ENCODE data around the gene ZDHHC11B. TPM values are rescaled to one million over a fixed set of nuclear protein-coding genes. Genes with fewer than 3 reads are reported as not detected.
"Not testable (repeated sequence)": the region's sequence is repeated elsewhere in the genome, so short reads cannot be mapped to it uniquely, and the experiment has no call there.

The ZDHHC11B gene
- total RNA-seq, 1 donor from 2014 or later: 15.6 TPM

DNA sequence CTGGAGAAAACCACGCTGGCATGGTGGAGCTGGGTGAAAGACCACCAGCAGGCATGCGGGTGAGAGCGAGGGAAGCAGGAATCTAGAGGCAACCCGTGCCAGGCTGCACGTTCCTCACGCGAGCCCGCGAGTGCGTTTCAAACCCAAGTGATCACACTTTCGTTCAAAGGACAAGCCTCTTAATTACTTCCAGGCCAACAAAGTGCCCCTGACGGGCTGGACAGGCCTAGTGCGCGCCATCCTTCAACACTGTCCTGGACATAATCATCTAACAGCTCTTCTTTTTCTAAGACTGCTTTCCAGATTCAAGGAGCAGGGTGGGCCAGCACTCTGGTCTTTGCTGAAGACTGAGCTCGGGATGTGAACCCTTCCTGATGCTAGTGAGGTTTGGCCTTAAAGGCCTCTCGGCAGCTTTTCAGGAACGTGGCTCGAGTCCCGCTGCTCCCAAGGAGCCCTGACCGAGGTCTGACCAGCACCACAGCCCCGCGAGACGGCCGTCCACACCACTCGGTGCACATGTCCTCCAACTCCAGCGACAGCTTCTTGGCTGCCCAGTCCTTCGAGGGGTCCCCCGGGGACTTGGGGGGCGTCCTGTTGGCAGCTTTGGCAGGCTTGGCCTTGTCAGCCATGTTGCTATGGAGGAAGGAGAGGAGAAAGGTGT, 14.9 kb downstream of the ZDHHC11B start:
- peak; percentile 44 for DNase-seq (ENCODE audit: low spot score)

DNA sequence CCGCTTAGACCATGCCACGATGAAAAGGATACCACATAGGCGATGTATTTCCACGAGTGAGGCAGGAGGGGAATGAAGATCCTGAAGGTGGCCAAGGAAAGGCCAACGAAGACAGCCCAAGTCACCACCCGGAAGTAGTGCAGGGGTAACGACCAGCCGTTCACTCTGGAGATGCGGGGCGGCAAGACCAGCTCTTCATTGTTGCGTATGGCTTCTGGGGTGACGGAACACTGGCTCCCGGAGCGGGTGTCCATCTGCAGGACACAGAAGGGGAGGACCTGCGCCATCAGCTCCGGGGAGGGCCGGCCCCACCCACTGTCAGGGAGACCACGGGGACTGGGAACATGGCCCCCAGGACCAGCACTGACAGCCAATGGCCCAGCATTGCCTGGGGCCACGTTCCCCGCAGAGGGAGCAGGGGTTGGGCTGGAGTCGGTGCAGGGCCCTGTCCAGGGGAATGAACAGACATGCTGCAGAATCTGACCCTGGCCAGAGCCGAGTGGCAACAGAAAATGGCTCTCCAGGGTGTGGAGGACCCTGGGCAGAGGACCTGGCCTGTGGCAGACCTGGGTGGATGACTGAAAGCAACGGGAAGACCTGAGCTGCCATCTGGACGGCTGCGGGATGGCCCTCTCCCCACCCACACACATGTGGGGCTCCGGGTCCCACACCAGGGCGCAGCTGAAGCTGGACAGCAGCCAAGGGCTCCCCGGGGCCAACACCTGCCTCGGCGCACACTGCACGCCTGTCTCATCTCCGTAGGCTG, 17.7 kb downstream of the ZDHHC11B start:
- no peak for DNase-seq (ENCODE audit: low spot score)

DNA sequence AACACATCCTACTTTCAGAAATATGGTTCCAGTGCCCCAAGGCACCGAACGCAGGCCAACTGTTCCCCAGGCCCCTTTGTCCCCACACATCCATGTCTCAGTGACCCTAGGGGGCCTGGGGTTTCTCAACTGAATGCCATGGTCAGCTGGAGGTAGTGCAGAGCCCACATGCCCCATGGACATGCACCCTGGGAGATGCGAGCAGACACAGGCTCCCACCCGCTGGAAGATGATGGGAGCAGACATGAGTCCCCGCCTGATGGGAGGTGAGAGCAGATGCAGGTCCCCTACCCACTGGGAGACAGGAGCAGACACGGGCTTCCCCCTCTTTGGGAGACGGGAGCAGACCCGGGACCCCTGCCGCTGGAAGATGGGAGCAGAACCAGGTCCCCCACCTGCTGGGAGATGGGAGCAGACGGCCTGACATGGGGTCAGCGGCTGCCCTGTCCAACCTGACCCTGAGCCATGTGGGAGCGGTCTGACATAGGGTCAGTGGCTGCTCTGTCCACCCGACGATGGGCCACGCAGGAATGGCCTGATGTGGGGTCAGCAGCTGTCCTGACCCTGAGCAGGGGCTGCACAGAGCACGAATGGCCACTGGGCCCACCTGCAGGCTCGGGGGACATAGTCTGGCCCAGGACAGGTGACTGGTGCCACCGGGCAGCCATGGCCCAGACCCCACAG, 18.4 kb downstream of the ZDHHC11B start:
- no peak for DNase-seq (ENCODE audit: low spot score)

DNA sequence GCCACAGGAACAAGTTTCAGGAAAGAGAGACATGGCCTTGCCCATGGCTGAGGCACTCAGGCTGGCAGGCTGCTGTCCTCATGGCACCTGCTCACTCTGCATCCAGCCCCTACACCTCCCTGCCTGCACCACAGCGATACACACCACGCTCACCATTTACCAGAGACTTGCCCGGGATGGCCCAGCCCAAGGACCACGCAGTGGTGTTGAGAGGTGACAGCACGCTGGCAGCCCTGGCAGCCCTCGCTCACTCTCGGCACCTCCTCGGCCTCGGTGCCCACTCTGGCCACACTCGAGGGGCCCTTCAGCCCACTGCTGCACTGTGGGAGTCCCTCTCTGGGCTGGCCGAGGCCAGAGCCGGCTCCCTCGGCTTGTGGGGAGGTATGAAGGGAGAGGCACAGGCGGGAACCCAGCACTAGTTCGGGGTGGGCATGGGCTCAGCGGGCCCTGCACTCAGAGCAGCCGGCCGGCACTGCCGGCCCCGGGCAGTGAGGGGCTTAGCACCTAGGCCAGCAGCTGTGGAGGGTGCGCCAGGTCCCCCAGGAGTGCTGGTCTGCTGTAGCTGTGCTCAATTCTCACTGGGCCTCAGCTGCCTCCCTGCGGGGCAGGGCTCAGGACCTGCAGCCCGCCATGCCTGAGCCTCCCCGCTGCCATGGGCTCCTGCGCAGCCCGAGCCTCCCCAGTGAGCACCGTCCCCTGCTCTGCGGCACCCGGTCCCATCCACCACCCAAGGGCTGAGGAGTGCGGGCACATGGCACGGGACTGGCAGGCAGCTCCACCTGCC, 20.3 kb downstream of the ZDHHC11B start:
- no peak for DNase-seq (ENCODE audit: low spot score)

DNA sequence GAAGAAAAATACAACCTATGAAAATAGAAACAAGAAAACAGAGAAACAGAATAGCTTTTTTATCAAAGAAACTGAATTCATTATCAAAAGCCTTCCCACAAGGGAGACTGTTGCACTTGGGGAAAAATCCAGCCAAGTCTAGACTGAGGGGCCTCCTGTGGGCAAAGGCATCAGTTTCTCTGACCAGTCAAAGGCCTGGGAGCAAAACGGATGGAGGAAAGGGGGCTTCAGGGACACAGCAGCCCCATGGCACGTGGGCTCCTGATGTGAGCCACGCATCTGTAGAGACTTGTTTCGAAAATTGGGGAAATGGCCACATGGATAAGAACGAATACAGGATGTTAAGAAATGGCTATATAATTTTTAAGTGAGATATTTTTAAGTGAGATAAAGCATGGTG, 21.1 kb downstream of the ZDHHC11B start:
- DNase-seq (ENCODE audit: low spot score): peak; percentile 43

DNA sequence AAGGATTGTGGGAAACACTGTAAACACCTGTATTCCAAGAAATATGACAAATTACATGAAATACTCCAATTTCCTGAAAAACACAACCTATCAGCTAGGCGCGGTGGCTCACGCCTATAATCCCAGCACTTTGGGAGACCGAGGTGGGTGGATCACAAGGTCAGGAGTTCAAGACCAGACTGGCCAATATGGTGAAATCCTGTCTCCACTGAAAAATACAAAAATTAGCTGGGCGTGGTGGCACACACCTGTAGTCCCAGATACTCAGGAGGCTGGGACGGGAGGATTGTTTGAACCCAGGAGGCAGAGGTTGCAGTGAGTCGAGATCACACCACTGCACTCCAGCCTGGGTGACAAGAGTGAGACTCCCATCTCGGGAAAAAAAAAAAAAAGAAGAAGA, 21.5 kb downstream of the ZDHHC11B start:
- DNase-seq (ENCODE audit: low spot score): not testable (repeated sequence)

DNA sequence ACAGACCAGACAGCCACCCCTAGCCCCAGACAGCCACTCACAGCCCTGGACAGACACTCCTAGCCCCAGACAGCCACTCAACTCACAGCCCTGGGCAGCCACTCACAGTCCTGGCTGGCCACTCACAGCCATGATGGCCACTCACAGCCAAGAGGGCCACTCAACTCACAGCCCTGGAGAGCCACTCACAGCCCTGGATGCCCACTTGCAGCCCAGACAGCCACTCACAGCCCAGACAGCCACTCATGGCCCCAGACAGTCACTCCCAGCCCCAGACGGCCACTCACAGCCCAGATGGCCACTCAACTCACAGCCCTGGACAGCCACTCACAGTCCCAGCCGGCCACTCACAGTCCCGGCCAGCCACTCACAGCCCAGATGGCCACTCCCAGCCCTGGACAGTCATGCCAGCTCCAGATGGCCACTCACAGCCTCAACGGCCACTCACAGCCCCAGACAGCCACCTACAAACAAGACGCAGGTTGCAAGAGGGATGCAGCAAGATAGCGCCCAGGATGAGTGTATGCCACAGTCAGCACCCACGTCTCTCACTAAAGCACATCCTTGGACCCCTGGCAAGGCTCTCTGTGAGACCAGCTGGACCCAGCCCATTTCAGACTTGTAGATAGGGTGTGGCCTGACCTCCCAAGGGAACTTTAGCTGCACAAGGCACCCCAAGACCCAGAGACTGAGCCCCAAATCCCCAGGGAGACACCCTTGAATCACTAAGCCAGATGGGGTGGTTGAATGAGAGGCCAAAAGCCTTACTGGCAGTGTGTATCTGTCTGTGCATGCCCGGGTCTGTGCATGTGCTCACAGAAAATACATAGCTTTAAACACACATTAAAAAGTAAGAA, 22.4 kb downstream of the ZDHHC11B start:
- DNase-seq (ENCODE audit: low spot score): peak; percentile 72

DNA sequence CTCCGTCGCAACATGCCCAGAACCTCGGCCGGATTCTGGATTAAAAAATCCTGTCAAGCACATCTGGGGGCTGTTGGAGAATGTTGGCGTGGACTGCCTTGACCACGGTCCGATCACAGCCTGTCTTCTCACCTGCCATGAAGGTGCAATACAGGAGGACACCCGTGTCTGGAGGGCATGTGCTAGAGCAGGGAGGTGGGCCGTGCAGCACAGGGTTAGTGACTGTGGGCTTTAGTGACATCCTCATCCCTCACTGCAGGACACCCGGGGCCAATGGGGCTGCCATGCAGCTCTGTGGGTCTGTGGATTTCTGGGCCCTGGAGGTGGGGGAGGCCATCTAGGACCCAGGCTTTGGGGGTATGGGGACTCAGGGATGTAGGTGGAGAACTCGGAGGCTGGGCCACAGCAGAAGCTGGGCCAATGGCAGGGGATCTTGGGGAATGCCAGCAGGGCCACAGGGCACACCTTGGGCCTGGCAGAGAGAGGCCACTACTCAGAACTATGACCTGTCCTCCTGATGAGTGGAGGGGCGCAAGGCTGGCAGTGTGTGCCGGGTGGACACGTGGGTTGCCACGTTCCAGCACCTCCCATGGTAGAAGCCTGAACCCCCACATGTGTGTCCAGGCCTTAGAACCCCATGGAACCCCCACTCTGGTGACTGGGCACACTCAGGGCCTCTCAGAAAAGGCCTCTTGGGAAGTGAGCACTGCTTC, 23.3 kb downstream of the ZDHHC11B start:
- DNase-seq (ENCODE audit: low spot score): peak; percentile 50

DNA sequence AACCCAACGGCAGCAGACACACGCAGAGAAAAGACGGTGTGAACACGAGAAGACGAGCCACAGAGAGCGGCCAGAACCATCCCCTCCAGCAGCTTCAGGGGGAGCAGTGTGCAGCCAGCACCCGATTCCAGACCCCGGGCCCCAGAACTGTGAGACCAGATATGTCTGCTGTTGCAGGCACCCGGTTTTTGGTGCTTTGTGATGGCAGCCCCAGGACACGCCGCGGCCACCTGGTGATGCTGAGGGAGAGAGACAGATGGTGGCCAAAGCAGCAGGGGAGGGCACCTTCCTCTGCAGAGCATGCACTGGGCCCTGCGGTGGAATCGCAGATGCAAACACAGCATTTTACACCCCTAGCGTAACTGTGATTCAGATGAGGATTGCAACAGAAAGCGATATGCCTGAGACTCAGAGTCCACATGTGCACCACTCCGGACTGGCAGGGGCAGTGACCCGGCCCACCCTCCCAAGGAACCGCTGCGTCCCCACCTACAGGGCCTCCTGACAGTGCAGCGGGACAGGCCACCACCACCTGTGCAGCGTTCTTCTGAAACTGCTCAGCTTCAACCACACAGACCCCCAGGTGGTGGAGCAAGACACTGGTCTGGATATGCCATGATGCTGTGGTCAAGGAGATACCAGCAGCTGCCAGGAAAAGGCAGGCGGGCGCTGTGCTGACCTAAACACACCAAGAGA, 24.0 kb downstream of the ZDHHC11B start:
- DNase-seq (ENCODE audit: low spot score): no peak

DNA sequence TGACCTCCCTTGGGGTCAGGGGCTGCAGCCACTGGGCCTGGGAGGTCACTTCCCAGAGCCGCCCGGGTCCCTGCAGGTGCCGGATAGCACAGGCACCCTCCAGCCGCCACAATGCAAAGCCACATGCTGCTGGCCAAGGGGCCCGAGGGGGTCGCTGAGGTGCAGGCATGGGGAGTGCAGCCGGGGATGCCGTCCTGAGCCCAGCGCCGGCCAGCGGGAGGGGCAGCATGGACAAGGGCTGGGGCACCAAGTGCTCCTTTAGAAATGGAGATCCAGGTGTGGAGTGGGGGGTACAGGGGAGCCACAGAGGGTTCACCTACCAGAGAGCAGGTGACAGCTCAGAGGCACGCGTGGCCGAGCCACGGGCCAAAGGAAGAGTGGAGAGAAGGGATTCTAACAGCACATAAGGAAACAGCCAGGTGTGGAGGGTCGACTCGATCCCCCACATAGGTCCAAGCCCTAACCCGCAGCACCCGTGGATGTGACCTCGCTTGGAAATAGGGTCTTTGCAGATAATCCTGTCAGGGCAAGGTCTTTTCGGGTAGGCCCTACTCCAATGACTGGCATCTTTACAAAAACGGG, 24.7 kb downstream of the ZDHHC11B start:
- DNase-seq (ENCODE audit: low spot score): no peak

DNA sequence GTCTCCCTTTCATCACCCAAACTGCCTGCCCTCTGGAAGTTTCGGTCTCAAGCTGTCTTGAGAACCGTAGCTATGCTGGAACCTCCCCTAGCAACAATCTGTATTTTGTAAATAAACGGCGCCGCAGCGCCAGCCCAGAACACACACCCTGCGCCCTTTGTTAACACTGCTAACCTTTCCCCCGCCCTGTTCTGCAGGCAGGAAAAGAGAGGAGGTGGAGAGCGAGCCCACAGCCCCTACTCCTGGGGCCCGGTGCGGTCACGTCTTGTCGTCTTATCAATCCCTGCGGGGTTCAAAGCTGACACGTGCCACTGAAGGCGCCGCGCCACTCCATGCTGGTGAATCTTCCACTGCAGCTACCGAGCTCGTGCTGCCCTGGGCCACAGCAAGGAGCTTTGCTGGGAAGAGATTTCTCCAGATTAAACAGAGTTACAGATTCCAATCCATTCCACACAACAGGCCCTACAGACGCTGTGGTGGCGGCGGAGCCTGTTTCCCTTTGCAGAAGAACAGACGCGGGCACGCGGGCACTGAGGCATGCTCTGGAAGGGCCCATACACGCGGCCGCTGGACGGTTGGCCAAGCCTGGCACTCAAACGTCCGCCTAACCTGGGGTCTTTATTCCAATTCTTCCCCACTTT, 25.3 kb downstream of the ZDHHC11B start:
- DNase-seq (ENCODE audit: low spot score): peak; percentile 91

DNA sequence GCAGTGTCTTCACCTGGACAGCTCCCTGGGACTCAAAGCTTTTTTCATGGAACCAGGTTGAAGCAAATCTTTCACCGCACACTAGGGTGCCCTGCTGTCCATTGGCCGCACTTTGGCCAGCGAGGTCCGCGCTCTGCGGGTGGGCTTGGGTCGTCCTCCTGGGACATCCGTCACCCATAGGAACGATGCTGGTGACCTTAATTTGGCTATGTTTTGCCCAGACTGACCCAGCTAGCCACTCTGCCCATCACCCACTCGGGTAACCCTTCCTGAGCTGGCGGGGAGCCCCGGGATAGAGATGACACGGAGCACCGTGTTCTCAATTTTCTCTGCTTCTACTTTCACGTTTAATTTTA, 25.9 kb downstream of the ZDHHC11B start:
- DNase-seq (ENCODE audit: low spot score): peak; percentile 69

DNA sequence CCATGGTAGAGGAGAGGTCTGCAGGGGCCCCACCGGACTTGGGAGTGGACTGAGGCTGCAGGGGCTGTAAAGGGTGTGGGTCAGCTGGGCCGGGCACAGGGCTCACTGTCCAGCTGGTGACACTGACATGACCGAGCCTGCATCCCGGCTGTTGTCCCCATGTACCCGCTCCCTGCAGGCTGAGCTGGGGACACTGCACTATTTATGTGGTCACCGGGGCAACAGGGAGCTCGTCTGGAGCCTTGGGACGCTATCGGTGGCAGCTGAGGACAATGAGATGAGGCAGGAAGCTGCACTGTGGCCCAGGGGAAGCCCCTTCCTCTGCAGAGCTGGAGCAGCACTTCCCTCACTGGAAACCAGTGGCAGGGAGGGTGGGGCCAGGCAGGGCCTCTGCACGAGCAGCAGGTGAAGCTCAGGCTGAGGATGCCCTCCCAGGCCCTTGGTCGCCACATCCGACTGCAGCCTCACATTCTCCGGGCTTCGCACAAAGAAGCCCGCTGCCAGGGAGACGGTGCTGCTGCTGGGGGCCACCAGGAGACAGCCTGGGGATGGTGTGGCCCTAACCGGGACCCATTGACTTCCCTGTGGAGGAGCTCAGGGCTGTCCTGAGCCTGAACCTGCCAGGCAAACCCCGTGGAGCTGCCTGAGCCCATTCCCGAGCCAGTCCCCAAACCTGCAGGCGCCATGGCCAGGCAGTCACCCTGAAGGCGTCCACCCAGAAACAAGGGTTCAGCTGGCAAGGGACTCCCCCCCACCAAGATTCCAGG, 26.4 kb downstream of the ZDHHC11B start:
- DNase-seq (ENCODE audit: low spot score): peak; percentile 65

DNA sequence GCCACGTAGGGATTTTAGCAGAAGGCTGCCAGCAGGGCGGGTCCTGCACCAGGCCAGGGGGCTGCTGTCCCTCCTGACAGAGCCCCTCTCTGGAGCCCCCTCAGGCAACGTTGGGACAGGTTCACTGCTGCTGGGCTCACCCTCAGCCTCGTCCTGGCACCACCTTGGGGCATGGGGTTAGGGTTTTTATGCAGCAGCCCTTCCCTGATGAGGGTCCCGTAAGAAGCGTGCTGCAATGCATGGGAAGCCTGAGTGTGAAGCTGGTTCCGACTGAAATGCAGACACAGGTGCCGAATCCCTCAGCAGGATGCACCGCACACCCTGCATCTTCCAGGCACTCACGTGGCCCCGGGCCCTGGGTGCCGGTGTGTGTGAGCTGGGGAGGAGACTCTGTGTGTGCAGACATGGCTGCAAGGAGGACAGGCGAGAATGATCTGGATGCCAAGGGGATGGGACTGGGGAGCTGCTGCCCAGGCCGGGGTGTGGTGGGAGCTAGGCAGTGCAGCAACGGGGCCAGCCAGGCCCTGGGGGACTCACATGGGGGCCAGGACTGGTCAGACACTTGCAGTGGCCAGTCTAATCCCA, 27.1 kb downstream of the ZDHHC11B start:
- peak; percentile 57 for DNase-seq (ENCODE audit: low spot score)

DNA sequence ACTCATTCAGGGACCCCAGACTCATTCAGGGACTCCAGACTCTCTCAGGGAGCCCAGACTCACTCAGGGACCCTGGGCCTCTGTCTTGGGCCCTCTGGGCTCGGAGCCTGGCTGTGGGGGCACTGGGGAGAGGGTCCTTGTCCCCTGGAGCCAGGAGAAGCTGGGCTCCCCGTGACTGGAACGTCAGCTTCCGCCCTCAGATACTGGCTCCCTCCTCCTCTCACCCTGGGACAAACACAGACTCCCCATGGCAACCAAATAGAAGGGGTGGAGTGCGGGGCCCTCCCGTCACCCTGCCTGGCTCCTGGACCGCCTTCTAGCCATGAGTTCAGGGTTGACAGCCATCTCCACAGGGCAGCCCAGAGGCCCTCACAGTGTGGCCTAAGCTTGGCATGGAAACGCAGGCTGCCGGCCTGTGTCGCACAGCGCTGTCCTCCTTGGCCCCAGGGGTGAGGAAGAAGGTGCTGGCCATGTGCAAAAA, 27.6 kb downstream of the ZDHHC11B start:
- peak; percentile 80 for DNase-seq (ENCODE audit: low spot score)

DNA sequence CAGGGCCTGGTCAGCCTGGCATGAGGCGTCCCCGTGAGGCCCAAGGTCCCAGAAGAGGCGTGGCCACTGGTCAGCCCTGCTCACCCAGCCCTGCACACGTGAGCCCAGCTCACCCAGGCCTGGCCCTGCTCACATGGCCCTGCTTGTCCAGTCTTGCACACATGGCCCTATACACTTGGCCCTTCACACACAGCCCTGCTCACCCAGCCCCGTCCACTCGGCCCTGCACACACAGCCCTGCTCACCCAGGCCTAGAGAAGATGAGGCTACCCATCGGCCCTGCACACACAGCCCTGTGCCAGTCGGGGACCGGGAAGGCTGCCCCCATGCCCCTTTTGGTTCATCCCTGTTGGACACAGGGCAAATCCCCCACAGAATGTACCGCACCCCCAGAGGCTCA, 28.4 kb downstream of the ZDHHC11B start:
- peak; percentile 67 for DNase-seq (ENCODE audit: low spot score)

DNA sequence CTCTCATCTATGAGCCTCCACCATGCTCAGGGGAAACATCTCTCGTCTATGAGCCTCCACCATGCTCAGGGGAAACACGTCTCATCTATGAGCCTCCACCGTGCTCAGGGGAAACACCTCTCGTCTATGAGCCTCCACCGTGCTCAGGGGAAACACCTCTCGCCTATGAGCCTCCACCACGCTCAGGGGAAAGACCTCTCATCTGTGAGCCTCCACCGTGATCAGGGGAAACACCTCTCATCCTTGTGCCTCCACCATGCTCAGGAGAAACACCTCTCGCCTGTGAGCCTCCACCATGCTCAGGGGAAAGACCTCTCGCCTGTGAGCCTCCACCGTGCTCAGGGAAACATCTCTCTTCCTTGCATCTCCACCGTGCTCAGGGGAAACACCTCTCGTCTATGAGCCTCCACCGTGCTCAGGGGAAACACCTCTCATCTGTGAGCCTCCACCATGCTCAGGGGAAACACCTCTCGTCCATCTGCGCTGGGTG, 30.3 kb downstream of the ZDHHC11B start:
- DNase-seq (ENCODE audit: low spot score): not testable (repeated sequence)

Measured in ureter (tissue), 1 donor.